GM18505 (cell line): ENCODE data around the gene ADM2.

Experiments used
- ATAC-seq: cut with Tn5 transposase; IDR thresholded peaks from one replicate; pipeline ENCODE4 v1.9.1; 2021; ENCODE audit not compliant: unreplicated experiment
- POLR2A ChIP-seq: IDR thresholded peaks from 4 replicates; pipeline ENCODE4 v1.6.1; 2011; ENCODE audit warnings: borderline replicate concordance; ENCODE audit not compliant: insufficient read depth, insufficient read length; ENCODE audit errors: extremely low read depth

ADM2 gene

GRCh38 chr22:50521710-50522109 lies 40.4 kb downstream of the ADM2 start:
- no peak for ATAC-seq
- no peak for TF ChIP-seq POLR2A

- TF ChIP-seq POLR2A, result no peak
- no peak for ATAC-seq
Measured at GRCh38 chr22:50522208-50522805, 41.0 kb downstream of the ADM2 start.

- no peak for TF ChIP-seq POLR2A
- ATAC-seq, result no peak
Measured at GRCh38 chr22:50522806-50523438, 41.6 kb downstream of the ADM2 start.

- no peak for ATAC-seq
- no peak for TF ChIP-seq POLR2A
Measured at GRCh38 chr22:50523458-50523805, 42.1 kb downstream of the ADM2 start.

- TF ChIP-seq POLR2A, result no peak
- no peak for ATAC-seq
Measured at GRCh38 chr22:50523806-50524675, 42.7 kb downstream of the ADM2 start.

- TF ChIP-seq POLR2A, result peak; percentile 4
Measured at GRCh38 chr22:50524676-50525103, 43.3 kb downstream of the ADM2 start.

GRCh38 chr22:50525104-50525857 lies 43.9 kb downstream of the ADM2 start, which contains the start of gene SCO2:
TSS of gene SCO2 (minus strand) at chr22:50525598. CDS start at chr22:50524411, 1,187 bp downstream.
- peak; percentile 47 for ATAC-seq
- peak; percentile 84 for TF ChIP-seq POLR2A

More at GRCh38 chr22:50524676-50525103, 43.3 kb downstream of the ADM2 start:
- no peak for ATAC-seq

- ATAC-seq, result no peak
- no peak for TF ChIP-seq POLR2A
Measured at GRCh38 chr22:50525858-50526107, 44.4 kb downstream of the ADM2 start.

- peak; percentile 32 for ATAC-seq
- no peak for TF ChIP-seq POLR2A
Measured at GRCh38 chr22:50526108-50526833, 44.9 kb downstream of the ADM2 start.

GRCh38 chr22:50526834-50527801 lies 45.8 kb downstream of the ADM2 start:
- no peak for ATAC-seq
- TF ChIP-seq POLR2A, result peak; percentile 68

- TF ChIP-seq POLR2A, result peak; percentile 44
- no peak for ATAC-seq
Measured at GRCh38 chr22:50527921-50528681, 46.8 kb downstream of the ADM2 start.

GRCh38 chr22:50528682-50529415 lies 47.5 kb downstream of the ADM2 start:
- ATAC-seq, result no peak
- no peak for TF ChIP-seq POLR2A
